GM18907 (cell line): Measurements from ENCODE around the gene ZNF394.

Experiments
- ATAC-seq: cut with Tn5 transposase; IDR thresholded peaks from one replicate; pipeline ENCODE4 v1.9.1; 2021; ENCODE audit warnings: mild to moderate bottlenecking, moderate library complexity; ENCODE audit not compliant: unreplicated experiment

Gene ZNF394

DNA sequence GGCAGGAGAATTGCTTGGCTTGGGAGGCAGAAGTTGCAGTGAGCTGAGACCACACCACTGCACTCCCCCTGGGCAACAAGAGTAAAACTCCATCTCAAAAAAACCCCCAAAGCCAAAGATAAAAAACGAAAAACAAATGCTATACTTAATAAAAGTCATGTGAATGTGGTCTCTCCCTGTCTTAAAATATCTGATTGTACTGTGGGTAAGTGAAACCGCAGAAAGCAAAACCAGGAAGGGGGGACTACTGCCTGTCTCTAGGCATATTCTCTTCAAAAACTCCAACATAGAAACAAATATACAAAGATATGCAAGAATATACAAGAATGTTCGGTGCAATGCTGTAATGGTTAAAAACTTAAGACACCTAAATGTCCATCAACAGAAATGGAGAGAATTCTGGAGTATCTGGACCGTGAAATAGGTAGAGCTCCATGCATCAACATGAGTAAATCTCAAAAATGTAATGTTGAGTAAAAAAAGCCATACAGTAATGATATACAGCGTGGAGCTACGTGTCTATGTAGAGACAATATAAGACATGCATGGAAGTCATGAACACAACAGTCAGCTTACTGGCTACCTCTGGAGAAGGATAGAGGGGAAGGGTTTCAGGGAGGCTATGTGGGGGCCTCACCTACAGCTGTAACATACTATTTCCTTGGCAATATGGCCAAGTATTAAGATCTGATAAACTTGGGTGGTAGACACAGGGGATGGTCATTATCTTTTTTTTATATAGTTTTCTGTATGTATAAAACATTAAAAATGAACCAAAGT is 2.1 kb downstream of the ZNF394 start:
- no peak for ATAC-seq

DNA sequence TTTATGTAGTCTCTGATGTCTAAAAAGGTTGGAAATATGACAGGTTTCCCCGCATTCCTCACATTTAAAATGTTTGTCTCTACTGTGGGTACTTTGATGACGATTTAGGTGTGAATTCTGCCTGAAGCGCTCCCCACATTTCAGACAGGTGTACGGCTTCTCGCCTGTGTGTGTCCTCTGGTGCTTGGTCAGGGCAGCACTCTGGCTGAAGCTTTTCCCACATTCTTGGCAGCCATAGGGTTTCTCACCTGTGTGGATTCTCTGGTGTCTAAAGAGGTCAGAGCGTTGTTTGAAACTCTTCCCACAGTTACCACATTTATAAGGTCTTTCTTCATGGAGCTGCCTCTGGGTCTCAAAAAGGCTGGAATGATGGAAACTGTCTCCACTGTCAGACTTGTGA is 6.3 kb downstream of the ZNF394 start:
- ATAC-seq: no peak

DNA sequence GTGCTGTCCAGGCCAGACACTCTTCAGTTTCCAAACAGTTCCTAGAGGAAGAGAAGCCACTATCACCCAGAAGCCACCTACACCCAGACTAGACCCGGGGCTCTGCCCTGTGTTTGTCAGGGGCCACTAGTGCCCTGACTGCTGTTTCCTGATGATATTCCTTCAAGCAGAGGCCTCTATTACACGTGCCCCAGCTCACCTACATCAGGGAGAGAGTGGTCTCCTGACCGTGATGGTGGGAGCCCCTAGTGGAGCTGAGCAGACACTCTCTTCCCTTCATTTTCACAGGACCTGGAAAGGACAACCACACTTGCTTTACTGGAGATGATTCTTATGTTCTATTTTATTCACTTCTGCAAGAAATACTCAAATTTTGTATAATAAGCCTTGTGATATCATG is 9.2 kb downstream of the ZNF394 start:
- ATAC-seq: no peak

GRCh38 chr7:99489235-99489634 is 10.8 kb downstream of the ZNF394 start:
- ATAC-seq: no peak

DNA sequence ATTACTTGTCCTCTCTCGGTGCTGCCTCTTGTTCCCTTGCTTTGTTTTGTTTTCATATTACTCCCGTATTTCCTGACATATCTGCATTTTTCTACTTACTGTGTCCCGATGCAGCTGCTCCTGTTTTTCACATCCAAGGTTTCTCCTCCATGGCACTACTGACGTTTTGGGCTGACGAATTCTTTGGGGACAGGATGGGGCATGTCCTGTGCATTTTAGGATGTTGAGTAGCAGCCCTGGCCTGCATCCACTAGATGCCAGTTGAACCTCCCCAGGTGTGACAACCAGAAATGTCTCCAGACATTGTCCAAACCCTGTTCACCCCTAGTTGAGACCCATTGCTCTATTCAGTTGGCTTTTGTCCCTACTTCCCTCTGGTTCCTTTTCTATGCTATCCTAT is 15.0 kb downstream of the ZNF394 start:
- ATAC-seq: no peak

- no peak for ATAC-seq
Observed at GRCh38 chr7:99478464-99479440, 21.3 kb downstream of the ZNF394 start.

GRCh38 chr7:99476107-99476506 is 24.0 kb downstream of the ZNF394 start:
- ATAC-seq: no peak

DNA sequence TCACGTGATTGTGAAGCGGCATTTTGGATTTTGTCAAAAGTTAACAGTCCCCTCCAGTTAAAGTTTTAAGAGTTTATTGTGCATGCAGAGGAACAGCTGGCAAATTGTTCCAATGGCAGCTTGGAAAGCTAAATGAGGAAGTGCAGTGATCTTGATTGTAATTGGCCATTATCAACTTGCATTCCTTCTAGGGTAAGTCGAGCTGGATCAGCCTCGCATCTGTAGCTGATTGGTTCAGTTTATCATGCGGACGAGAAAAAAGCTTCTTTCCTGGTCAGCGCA is 26.8 kb downstream of the ZNF394 start:
- ATAC-seq: peak; percentile 4

GRCh38 chr7:99472561-99473314 is 27.3 kb downstream of the ZNF394 start, which contains the start of gene ZNF789:
Gene ZNF789, plus strand, starts transcription at chr7:99472890. Its CDS starts 3,567 bp downstream, at chr7:99476457.
- peak; percentile 87 for ATAC-seq

DNA sequence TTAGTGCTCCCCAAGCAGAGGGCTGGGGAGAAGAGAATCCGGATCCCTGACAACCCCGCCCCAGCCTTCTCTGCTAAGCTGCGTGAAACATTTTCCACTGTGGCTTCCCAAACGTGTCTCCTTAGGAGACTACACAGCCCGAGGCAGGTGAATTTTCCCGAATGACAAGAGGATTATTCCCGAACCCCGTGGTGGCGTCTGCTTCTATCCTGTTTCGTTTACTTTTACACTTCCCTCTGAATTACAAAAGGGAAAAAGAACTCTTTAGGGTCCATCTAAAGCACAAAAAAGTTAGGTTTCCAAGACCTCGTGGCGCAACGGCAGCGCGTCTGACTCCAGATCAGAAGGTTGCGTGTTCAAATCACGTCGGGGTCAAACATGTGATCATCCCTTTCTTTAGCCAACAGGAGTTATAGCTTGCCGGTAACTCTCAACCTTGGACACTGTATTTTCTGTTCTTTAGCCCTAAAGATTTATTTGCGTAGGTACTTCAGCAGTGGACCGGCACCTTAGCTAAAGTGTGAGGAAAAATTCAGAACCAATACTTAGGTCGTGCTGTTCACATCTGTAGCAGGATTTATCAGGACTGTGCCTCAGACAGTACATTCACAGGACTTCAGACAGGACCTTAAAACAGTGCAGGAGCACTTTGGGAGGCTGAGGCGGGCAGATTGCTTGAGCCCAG is 30.6 kb downstream of the ZNF394 start:
- no peak for ATAC-seq

GRCh38 chr7:99468336-99468918 is 31.7 kb downstream of the ZNF394 start:
- ATAC-seq: no peak

GRCh38 chr7:99465421-99465768 is 34.7 kb downstream of the ZNF394 start:
- ATAC-seq: no peak

- ATAC-seq: no peak
Observed at GRCh38 chr7:99461221-99461620, 38.9 kb downstream of the ZNF394 start.

- ATAC-seq: no peak
Observed at GRCh38 chr7:99460651-99461050, 39.4 kb downstream of the ZNF394 start.

DNA sequence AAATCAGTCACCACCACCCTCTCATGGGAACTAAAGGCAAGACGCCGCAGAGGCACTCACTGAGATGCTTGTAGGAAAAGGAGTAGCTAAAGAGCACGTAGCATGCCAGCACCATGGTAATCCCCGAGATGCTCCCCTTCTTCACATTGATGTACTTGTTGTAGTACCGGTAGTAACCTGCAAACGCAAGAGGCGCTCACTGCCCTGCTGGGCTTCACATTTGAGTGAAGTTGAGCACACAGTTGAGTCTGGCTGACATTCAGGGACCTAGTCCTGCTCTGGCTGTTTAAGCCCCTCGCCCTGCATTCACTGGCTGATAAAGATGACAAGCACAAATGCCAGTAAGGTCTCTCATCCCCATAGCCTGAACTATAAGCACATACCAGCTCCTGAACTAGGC is 41.0 kb downstream of the ZNF394 start:
- ATAC-seq: no peak

- ATAC-seq: no peak
Observed at GRCh38 chr7:99457650-99458493, 42.2 kb downstream of the ZNF394 start.

DNA sequence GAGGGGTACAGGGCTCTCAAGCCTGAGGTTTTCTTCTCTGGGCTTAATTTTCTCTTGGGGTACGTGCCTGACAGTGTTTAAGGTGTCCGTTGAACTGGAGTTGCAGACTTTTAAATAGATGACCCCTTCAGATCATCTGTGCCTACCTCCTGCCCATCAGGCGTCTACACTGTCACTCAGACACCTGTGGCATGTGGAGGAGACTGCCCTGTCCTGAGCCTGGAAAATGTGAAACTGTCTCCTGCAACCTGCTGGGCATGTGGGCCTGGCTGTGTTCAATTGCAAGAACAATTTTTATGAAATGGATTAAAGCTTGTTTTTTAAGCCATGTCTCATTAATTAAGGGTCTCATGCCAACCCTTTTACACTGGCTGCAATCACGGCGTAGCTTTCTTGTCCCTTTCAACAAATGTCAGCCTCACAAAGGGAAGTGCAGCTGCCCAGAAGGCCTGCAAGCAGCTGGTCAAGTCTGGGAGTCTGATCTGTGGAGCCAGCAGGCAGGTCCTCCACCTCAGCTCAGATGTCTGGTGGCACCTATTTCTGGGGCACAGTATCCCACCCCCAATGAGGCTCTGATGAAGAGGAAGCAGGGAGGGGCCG is 42.9 kb downstream of the ZNF394 start:
- ATAC-seq: no peak

GRCh38 chr7:99456288-99456687 is 43.8 kb downstream of the ZNF394 start:
- no peak for ATAC-seq

DNA sequence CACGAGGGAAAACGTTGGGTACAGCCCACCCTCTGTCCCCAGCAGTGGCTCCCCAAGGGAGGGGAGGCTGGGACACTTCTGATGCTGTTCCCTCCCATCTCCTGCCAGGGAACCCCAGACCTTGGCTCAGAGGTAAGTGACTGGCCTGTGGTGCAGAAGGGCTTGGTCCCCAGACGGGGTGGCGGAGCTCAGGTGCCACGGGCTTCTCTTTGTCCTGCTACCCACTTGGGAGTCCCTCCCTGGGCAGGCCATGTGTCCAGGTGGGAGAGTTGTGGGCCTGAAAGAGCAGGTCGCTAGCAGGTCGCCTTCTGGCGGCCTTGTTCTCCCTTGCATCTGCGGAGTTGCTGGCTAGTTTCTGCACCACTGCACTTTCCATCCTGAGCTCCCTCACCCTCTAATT is 44.2 kb downstream of the ZNF394 start:
- no peak for ATAC-seq
